HUES64 (cell line): ENCODE results near the gene PAK1IP1. TPM values are rescaled to one million over a fixed set of nuclear protein-coding genes. Genes with fewer than 3 reads are reported as not detected.
"Not testable (repeated sequence)": the region's sequence is repeated elsewhere in the genome, so short reads cannot be mapped to it uniquely, and the experiment has no call there.

Experiments
- H3K27ac ChIP-seq: 2 replicates; pipeline ENCODE4 v1.7.0; 2013; ENCODE audit warnings: low read depth, low read length, inconsistent platforms
- H3K27me3 ChIP-seq: 2 replicates; pipeline ENCODE4 v1.6.1; 2013; ENCODE audit warnings: mild to moderate bottlenecking, low read length; ENCODE audit not compliant: insufficient read depth
- H3K36me3 ChIP-seq: 2 replicates; pipeline ENCODE4 v1.6.1; 2013; ENCODE audit warnings: mild to moderate bottlenecking, low read length; ENCODE audit not compliant: insufficient read depth
- H3K4me1 ChIP-seq: 2 replicates; pipeline ENCODE4 v1.6.1; 2013; ENCODE audit warnings: mild to moderate bottlenecking, low read length, moderate library complexity; ENCODE audit not compliant: insufficient read depth
- H3K4me3 ChIP-seq: 2 replicates; pipeline ENCODE4 v1.5.1; 2013; ENCODE audit warnings: mild to moderate bottlenecking, low read length, moderate library complexity
- H3K9ac ChIP-seq: 2 replicates; pipeline ENCODE4 v1.6.1; 2013; ENCODE audit warnings: mild to moderate bottlenecking, low read depth, low read length
- H3K9me3 ChIP-seq: 2 replicates; pipeline ENCODE4 v1.6.1; 2013; ENCODE audit warnings: low read depth, low read length; ENCODE audit not compliant: insufficient read depth
- WGBS: fragments of 150-250, 120-280 bp; methylation state at CpG from one replicate; pipeline ENCODE4 v1.1.7; 2013; ENCODE audit warnings: missing lambda C conversion rate; 5-methylcytosine and 5-hydroxymethylcytosine counted together
- polyA plus RNA-seq, 2 experiments: library from polyadenylated mRNA; stranded (reverse); fragments of 50-300 nt; gene quantifications; one replicate each; pipeline ENCODE4 v1.2.3, GENCODE V29; 2013

The PAK1IP1 gene
- 45.7 TPM for polyA plus RNA-seq (2013, experiment 1 of 2)
- polyA plus RNA-seq (2013, experiment 2 of 2) = 39.9 TPM

GRCh38 chr6:10694302-10695085 is at the start of gene PAK1IP1, which contains the start of gene C6orf52:
Gene PAK1IP1, plus strand, starts transcription at chr6:10694972. Its CDS starts 14 bp downstream, at chr6:10694986.
Gene C6orf52, minus strand, starts transcription at chr6:10694616. Its CDS starts 7,066 bp downstream, at chr6:10687550.
- H3K9me3 ChIP-seq = 0 out of 2 replicates have a peak, but pooled peaks cover 2% of the 10 kb centered on the region
- peak within 1 kb of the TSS; percentile 94 for H3K27ac ChIP-seq
- H3K4me3 ChIP-seq = peak within 1 kb of the TSS; percentile 82
- under 1% methylated on average over 53 of the region's 53 CpGs for WGBS
- peaks cover 26% of the 10 kb centered on the region for H3K36me3 ChIP-seq
- peaks cover 18% of the 10 kb centered on the region; the same call in 1 of the 2 replicates for H3K4me1 ChIP-seq
- H3K27me3 ChIP-seq = no peaks in the 10 kb centered on the region
- H3K9ac ChIP-seq = peak within 1 kb of the TSS; percentile 95

- no peak overlapping the region for H3K4me3 ChIP-seq
- no peaks in the 10 kb centered on the region for H3K9me3 ChIP-seq
- H3K4me1 ChIP-seq = no peaks in the 10 kb centered on the region
- no peak overlapping the region for H3K27ac ChIP-seq
- no peaks in the 10 kb centered on the region for H3K27me3 ChIP-seq
- H3K36me3 ChIP-seq = no peaks in the 10 kb centered on the region
- WGBS = 92% methylated on average over 12 of the region's 12 CpGs
- H3K9ac ChIP-seq = no peak overlapping the region
These were observed 39.2 kb upstream of the PAK1IP1 start for GRCh38 chr6:10655508-10656055.

- H3K36me3 ChIP-seq = no peaks in the 10 kb centered on the region
- no peaks in the 10 kb centered on the region for H3K9me3 ChIP-seq
- no peak overlapping the region for H3K4me3 ChIP-seq
- 89% methylated on average over 24 of the region's 24 CpGs for WGBS
- no peak overlapping the region for H3K27ac ChIP-seq
- H3K9ac ChIP-seq = no peak overlapping the region
- H3K4me1 ChIP-seq = no peaks in the 10 kb centered on the region
- H3K27me3 ChIP-seq = no peaks in the 10 kb centered on the region
These were observed 35.7 kb upstream of the PAK1IP1 start for GRCh38 chr6:10658910-10659698.

GRCh38 chr6:10659699-10660348 is 34.9 kb upstream of the PAK1IP1 start:
- Histone ChIP-seq H3K36me3 (no peaks in the 10 kb centered on the region), H3K9ac (no peak overlapping the region), H3K4me3 (no peak overlapping the region), H3K4me1 (no peaks in the 10 kb centered on the region), H3K27ac (no peak overlapping the region), H3K9me3 (no peaks in the 10 kb centered on the region), H3K27me3 (no peaks in the 10 kb centered on the region)
- 89% methylated on average over 48 of the region's 48 CpGs for WGBS

GRCh38 chr6:10660431-10661191 is 34.2 kb upstream of the PAK1IP1 start:
- not testable (repeated sequence) for H3K27me3 ChIP-seq, H3K4me1 ChIP-seq, H3K27ac ChIP-seq, H3K9ac ChIP-seq, H3K36me3 ChIP-seq, H3K4me3 ChIP-seq, H3K9me3 ChIP-seq
- WGBS = 97% methylated on average over 11 of the region's 11 CpGs

GRCh38 chr6:10662207-10662606 is 32.6 kb upstream of the PAK1IP1 start:
- Histone ChIP-seq H3K36me3 (no peaks in the 10 kb centered on the region), H3K27ac (no peak overlapping the region), H3K9ac (no peak overlapping the region), H3K27me3 (no peaks in the 10 kb centered on the region), H3K4me3 (no peak overlapping the region), H3K4me1 (no peaks in the 10 kb centered on the region), H3K9me3 (no peaks in the 10 kb centered on the region)
- WGBS = 94% methylated on average over 8 of the region's 8 CpGs

- no peak overlapping the region for H3K27ac ChIP-seq
- no peaks in the 10 kb centered on the region for H3K27me3 ChIP-seq
- H3K9me3 ChIP-seq = no peaks in the 10 kb centered on the region
- H3K4me1 ChIP-seq = no peaks in the 10 kb centered on the region
- H3K4me3 ChIP-seq = no peak overlapping the region
- H3K36me3 ChIP-seq = no peaks in the 10 kb centered on the region
- H3K9ac ChIP-seq = no peak overlapping the region
- 95% methylated on average over 2 of the region's 2 CpGs for WGBS
These were observed 32.0 kb upstream of the PAK1IP1 start for GRCh38 chr6:10662742-10663141.

GRCh38 chr6:10665595-10665994 is 29.2 kb upstream of the PAK1IP1 start:
- not testable (repeated sequence) for H3K4me1 ChIP-seq, H3K36me3 ChIP-seq, H3K27me3 ChIP-seq, H3K4me3 ChIP-seq, H3K27ac ChIP-seq, H3K9me3 ChIP-seq, H3K9ac ChIP-seq
- 91% methylated on average over 1 of the region's 1 CpG for WGBS

GRCh38 chr6:10668126-10668917 is 26.4 kb upstream of the PAK1IP1 start:
- no peaks in the 10 kb centered on the region for H3K9me3 ChIP-seq
- no peak overlapping the region for H3K27ac ChIP-seq
- no peaks in the 10 kb centered on the region for H3K36me3 ChIP-seq
- no peak overlapping the region for H3K9ac ChIP-seq
- 94% methylated on average over 6 of the region's 6 CpGs for WGBS
- H3K4me1 ChIP-seq = no peaks in the 10 kb centered on the region
- H3K4me3 ChIP-seq = no peak overlapping the region
- H3K27me3 ChIP-seq = no peaks in the 10 kb centered on the region

- no peak overlapping the region for H3K27ac ChIP-seq
- no peak overlapping the region for H3K9ac ChIP-seq
- H3K9me3 ChIP-seq = no peaks in the 10 kb centered on the region
- H3K4me3 ChIP-seq = no peak overlapping the region
- H3K4me1 ChIP-seq = no peaks in the 10 kb centered on the region
- 94% methylated on average over 7 of the region's 7 CpGs for WGBS
- no peaks in the 10 kb centered on the region for H3K36me3 ChIP-seq
- no peaks in the 10 kb centered on the region for H3K27me3 ChIP-seq
These were observed 18.4 kb upstream of the PAK1IP1 start for GRCh38 chr6:10676403-10676802.
